ENCODE results near the gene STK38L. TPM values are rescaled to one million over a fixed set of nuclear protein-coding genes. Genes with fewer than 3 reads are reported as not detected.

STK38L gene
- total RNA-seq, 1 experiment from 2014 or later = 22.6 TPM

- in situ Hi-C loops (cut with HindIII; ENCODE audit: low pct_unique_long_range_greater_than_20kb, low sequenced_read_pairs) = no loop called here
- DNase-seq (ENCODE audit: low read depth, low spot score) = no peak
Observed at GRCh38 chr12:27332407-27332713, 88.3 kb downstream of the STK38L start.

GRCh38 chr12:27332714-27333402 lies 88.8 kb downstream of the STK38L start, which contains the start of gene BMAL2:
Gene BMAL2 (plus strand): TSS chr12:27332836. CDS start chr12:27333073, 237 bp downstream.
- in situ Hi-C loops (cut with HindIII; ENCODE audit: low pct_unique_long_range_greater_than_20kb, low sequenced_read_pairs) = no loop called here
- no peak for DNase-seq (ENCODE audit: low read depth, low spot score)

GRCh38 chr12:27333403-27334009 lies 89.4 kb downstream of the STK38L start:
- in situ Hi-C loops (cut with HindIII; ENCODE audit: low pct_unique_long_range_greater_than_20kb, low sequenced_read_pairs) = no loop called here

GRCh38 chr12:27334042-27334720 lies 90.1 kb downstream of the STK38L start:
- in situ Hi-C loops (cut with HindIII; ENCODE audit: low pct_unique_long_range_greater_than_20kb, low sequenced_read_pairs) = no loop called here
- no peak for DNase-seq (ENCODE audit: low read depth, low spot score)

More at GRCh38 chr12:27333403-27334009, 89.4 kb downstream of the STK38L start:
- DNase-seq (ENCODE audit: low read depth, low spot score) = no peak

GRCh38 chr12:27334721-27335082 lies 90.6 kb downstream of the STK38L start:
- no peak for DNase-seq (ENCODE audit: low read depth, low spot score)
- in situ Hi-C loops (cut with HindIII; ENCODE audit: low pct_unique_long_range_greater_than_20kb, low sequenced_read_pairs) = no loop called here

- in situ Hi-C loops (cut with HindIII; ENCODE audit: low pct_unique_long_range_greater_than_20kb, low sequenced_read_pairs) = no loop called here
Observed at GRCh38 chr12:27335364-27336281, 91.5 kb downstream of the STK38L start.

GRCh38 chr12:27336282-27336653 lies 92.2 kb downstream of the STK38L start:
- DNase-seq (ENCODE audit: low read depth, low spot score) = no peak
- in situ Hi-C loops (cut with HindIII; ENCODE audit: low pct_unique_long_range_greater_than_20kb, low sequenced_read_pairs) = no loop called here

More at GRCh38 chr12:27335364-27336281, 91.5 kb downstream of the STK38L start:
- DNase-seq (ENCODE audit: low read depth, low spot score) = no peak

GRCh38 chr12:27337376-27337775 lies 93.3 kb downstream of the STK38L start:
- DNase-seq (ENCODE audit: low read depth, low spot score) = no peak
- in situ Hi-C loops (cut with HindIII; ENCODE audit: low pct_unique_long_range_greater_than_20kb, low sequenced_read_pairs) = no loop called here

GRCh38 chr12:27338473-27338872 lies 94.4 kb downstream of the STK38L start:
- no peak for DNase-seq (ENCODE audit: low read depth, low spot score)
- in situ Hi-C loops (cut with HindIII; ENCODE audit: low pct_unique_long_range_greater_than_20kb, low sequenced_read_pairs) = no loop called here

- in situ Hi-C loops (cut with HindIII; ENCODE audit: low pct_unique_long_range_greater_than_20kb, low sequenced_read_pairs) = no loop called here
- no peak for DNase-seq (ENCODE audit: low read depth, low spot score)
Observed at GRCh38 chr12:27340971-27341370, 96.9 kb downstream of the STK38L start.

- DNase-seq (ENCODE audit: low read depth, low spot score) = no peak
- in situ Hi-C loops (cut with HindIII; ENCODE audit: low pct_unique_long_range_greater_than_20kb, low sequenced_read_pairs) = no loop called here
Observed at GRCh38 chr12:27342536-27342935, 98.5 kb downstream of the STK38L start.

- DNase-seq (ENCODE audit: low read depth, low spot score) = no peak
- in situ Hi-C loops (cut with HindIII; ENCODE audit: low pct_unique_long_range_greater_than_20kb, low sequenced_read_pairs) = no loop called here
Observed at GRCh38 chr12:27343255-27344000, 99.3 kb downstream of the STK38L start.

- no peak for DNase-seq (ENCODE audit: low read depth, low spot score)
- in situ Hi-C loops (cut with HindIII; ENCODE audit: low pct_unique_long_range_greater_than_20kb, low sequenced_read_pairs) = no loop called here
Observed at GRCh38 chr12:27344246-27344645, 100.2 kb downstream of the STK38L start.

- DNase-seq (ENCODE audit: low read depth, low spot score) = no peak
- in situ Hi-C loops (cut with HindIII; ENCODE audit: low pct_unique_long_range_greater_than_20kb, low sequenced_read_pairs) = no loop called here
Observed at GRCh38 chr12:27344760-27345159, 100.7 kb downstream of the STK38L start.

GRCh38 chr12:27345376-27345775 lies 101.3 kb downstream of the STK38L start:
- DNase-seq (ENCODE audit: low read depth, low spot score) = no peak
- in situ Hi-C loops (cut with HindIII; ENCODE audit: low pct_unique_long_range_greater_than_20kb, low sequenced_read_pairs) = no loop called here

GRCh38 chr12:27347779-27348178 lies 103.7 kb downstream of the STK38L start:
- in situ Hi-C loops (cut with HindIII; ENCODE audit: low pct_unique_long_range_greater_than_20kb, low sequenced_read_pairs) = no loop called here
- DNase-seq (ENCODE audit: low read depth, low spot score) = no peak

GRCh38 chr12:27351476-27351875 lies 107.4 kb downstream of the STK38L start:
- no peak for DNase-seq (ENCODE audit: low read depth, low spot score)
- in situ Hi-C loops (cut with HindIII; ENCODE audit: low pct_unique_long_range_greater_than_20kb, low sequenced_read_pairs) = no loop called here
